Daoy (cell line): Measurements from ENCODE around the gene PLEKHA5. TPM values are rescaled to one million over a fixed set of nuclear protein-coding genes. Genes with fewer than 3 reads are reported as not detected.
"Not testable (repeated sequence)": the region's sequence is repeated elsewhere in the genome, so short reads cannot be mapped to it uniquely, and the experiment has no call there.

Experiments
- DNase-seq: peaks from one replicate; pipeline ENCODE4 v3.0.0-alpha.2; 2015; ENCODE audit warnings: low read depth
- total RNA-seq: library from RNA; depleted of rRNA; stranded (reverse); fragments of >200 nt; shearing (Covaris generic); gene quantifications from 2 replicates; pipeline ENCODE4 v1.2.3, GENCODE V29; 2014

Gene PLEKHA5
- total RNA-seq, 1 experiment from 2014 or later: 15.3 TPM

- DNase-seq: no peak
These were observed 37.4 kb downstream of the PLEKHA5 start for GRCh38 chr12:19166956-19167355.

- no peak for DNase-seq
These were observed 38.2 kb downstream of the PLEKHA5 start for GRCh38 chr12:19167708-19168107.

GRCh38 chr12:19168644-19169043 lies 39.1 kb downstream of the PLEKHA5 start:
- DNase-seq: no peak

GRCh38 chr12:19169222-19169621 lies 39.7 kb downstream of the PLEKHA5 start:
- DNase-seq: no peak

- DNase-seq: not testable (repeated sequence)
These were observed 40.8 kb downstream of the PLEKHA5 start for GRCh38 chr12:19170286-19170685.

- peak; percentile 5 for DNase-seq
These were observed 42.2 kb downstream of the PLEKHA5 start for GRCh38 chr12:19171731-19172130.

GRCh38 chr12:19177754-19178153 lies 48.2 kb downstream of the PLEKHA5 start:
- no peak for DNase-seq

GRCh38 chr12:19179986-19180385 lies 50.5 kb downstream of the PLEKHA5 start:
- no peak for DNase-seq

- no peak for DNase-seq
These were observed 52.3 kb downstream of the PLEKHA5 start for GRCh38 chr12:19181666-19182426.

- no peak for DNase-seq
These were observed 53.7 kb downstream of the PLEKHA5 start for GRCh38 chr12:19183121-19183838.

GRCh38 chr12:19185262-19185929 lies 55.9 kb downstream of the PLEKHA5 start:
- DNase-seq: no peak

GRCh38 chr12:19186722-19187661 lies 57.5 kb downstream of the PLEKHA5 start:
- peak; percentile 30 for DNase-seq

- no peak for DNase-seq
These were observed 60.0 kb downstream of the PLEKHA5 start for GRCh38 chr12:19189522-19189921.

GRCh38 chr12:19190292-19191031 lies 60.9 kb downstream of the PLEKHA5 start:
- no peak for DNase-seq

- no peak for DNase-seq
These were observed 61.6 kb downstream of the PLEKHA5 start for GRCh38 chr12:19191089-19191488.

GRCh38 chr12:19191563-19191962 lies 62.0 kb downstream of the PLEKHA5 start:
- DNase-seq: no peak

GRCh38 chr12:19192710-19193109 lies 63.2 kb downstream of the PLEKHA5 start:
- no peak for DNase-seq

- no peak for DNase-seq
These were observed 65.4 kb downstream of the PLEKHA5 start for GRCh38 chr12:19194963-19195362.

- no peak for DNase-seq
These were observed 67.6 kb downstream of the PLEKHA5 start for GRCh38 chr12:19196959-19197630.

GRCh38 chr12:19198272-19198671 lies 68.7 kb downstream of the PLEKHA5 start:
- DNase-seq: peak; percentile 64
